HG02840 (cell line): ENCODE results near the gene KRTAP23-1.

Source experiments
- ATAC-seq: cut with Tn5 transposase; IDR thresholded peaks from one replicate; pipeline ENCODE4 v1.9.1; 2021; ENCODE audit warnings: mild to moderate bottlenecking, moderate library complexity, moderate number of reproducible peaks; ENCODE audit not compliant: unreplicated experiment, low FRiP score

KRTAP23-1 gene

DNA sequence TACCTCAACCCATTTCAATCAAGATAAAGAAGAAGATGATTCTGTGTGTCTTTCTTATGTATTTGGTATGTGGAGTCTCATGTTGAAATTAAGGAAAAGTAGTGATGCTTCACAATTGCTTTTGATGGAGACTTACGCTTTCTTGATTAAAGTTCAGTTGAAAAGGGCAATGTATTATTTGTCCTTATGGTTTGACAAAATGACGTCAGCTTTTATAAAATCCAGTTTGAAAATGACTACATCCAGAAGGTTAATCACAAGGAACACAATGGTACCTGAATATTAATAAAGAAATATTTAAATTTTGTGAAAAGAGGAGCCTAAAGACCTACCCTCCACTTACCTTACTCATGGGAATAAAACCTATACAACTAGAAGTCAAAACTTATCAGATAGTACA is 32.7 kb downstream of the KRTAP23-1 start:
- no peak for ATAC-seq

GRCh38 chr21:30306884-30307283 is 41.5 kb downstream of the KRTAP23-1 start:
- ATAC-seq = no peak

GRCh38 chr21:30305136-30305535 is 43.3 kb downstream of the KRTAP23-1 start:
- ATAC-seq = no peak
